ENCODE measurements around the gene TPP1. TPM values are rescaled to one million over a fixed set of nuclear protein-coding genes. Genes with fewer than 3 reads are reported as not detected.

TPP1 gene
- total RNA-seq, 4 donors from 2014 or later = 45.6 to 81.3 (median 58.0) TPM

GRCh38 chr11:6586434-6587359 lies 32.5 kb downstream of the TPP1 start:
- Histone ChIP-seq H3K27me3 (no peaks in the 10 kb centered on the region), H3K36me3 (peaks cover 0 to 42% (median 2%) of the 10 kb centered on the region in 3 donors), H3K27ac (no peak overlapping the region), H3K4me3 (no peak overlapping the region), H3K4me1 (no peaks in the 10 kb centered on the region), H3K9me3 (peaks cover 0 to 25% (median 8%) of the 10 kb centered on the region in 4 donors)
- TF ChIP-seq EP300 (IDR thresholded peaks at IDR 0.05) (no peak), POLR2A (IDR thresholded peaks at IDR 0.05) (no peak), CTCF (IDR thresholded peaks at IDR 0.05) (no peak)
- no peak for DNase-seq (ENCODE audit: low spot score in 2 of 2)
- WGBS, 2 donors = 87 to 91% methylated on average over 20 to 25 of the region's 25 CpGs

- H3K36me3 ChIP-seq = peaks cover 0 to 46% (median 0%) of the 10 kb centered on the region in 3 donors
- no peaks in the 10 kb centered on the region for H3K27me3 ChIP-seq
- no peak for DNase-seq (ENCODE audit: low spot score in 2 of 2)
- peaks cover 0 to 28% (median 8%) of the 10 kb centered on the region in 4 donors for H3K9me3 ChIP-seq
- no peaks in the 10 kb centered on the region for H3K4me1 ChIP-seq
- no peak overlapping the region for H3K27ac ChIP-seq
- WGBS, 2 donors = 93 to 95% methylated on average over 4 of the region's 4 CpGs
- no peak overlapping the region for H3K4me3 ChIP-seq
- no peak for TF ChIP-seq CTCF (IDR thresholded peaks at IDR 0.05)
These were observed 34.7 kb downstream of the TPP1 start for GRCh38 chr11:6584528-6584927.

- no peaks in the 10 kb centered on the region for H3K4me1 ChIP-seq
- H3K36me3 ChIP-seq = peaks cover 0 to 46% (median 0%) of the 10 kb centered on the region in 3 donors
- H3K27me3 ChIP-seq = no peaks in the 10 kb centered on the region
- no peak overlapping the region for H3K4me3 ChIP-seq
- WGBS, 2 donors = 95 to 96% methylated on average over 1 of the region's 1 CpG
- TF ChIP-seq CTCF (IDR thresholded peaks at IDR 0.05) = no peak
- no peak for TF ChIP-seq EP300 (IDR thresholded peaks at IDR 0.05)
- no peak for TF ChIP-seq POLR2A (IDR thresholded peaks at IDR 0.05)
- no peak overlapping the region for H3K27ac ChIP-seq
- DNase-seq (ENCODE audit: low spot score in 2 of 2) = no peak
- H3K9me3 ChIP-seq = peaks cover 0 to 28% (median 8%) of the 10 kb centered on the region in 4 donors
These were observed 35.6 kb downstream of the TPP1 start for GRCh38 chr11:6583584-6583983.

- peaks cover 0 to 24% (median 0%) of the 10 kb centered on the region in 3 donors for H3K36me3 ChIP-seq
- H3K27me3 ChIP-seq = no peaks in the 10 kb centered on the region
- H3K9me3 ChIP-seq = peaks cover 0 to 25% (median 8%) of the 10 kb centered on the region in 4 donors
- no peak for DNase-seq (ENCODE audit: low spot score in 2 of 2)
- peaks cover 0 to 38% (median 16%) of the 10 kb centered on the region in 4 donors for H3K4me1 ChIP-seq
- TF ChIP-seq CTCF (IDR thresholded peaks at IDR 0.05) (no peak), POLR2A (IDR thresholded peaks at IDR 0.05) (no peak), EP300 (IDR thresholded peaks at IDR 0.05) (no peak)
- no peak overlapping the region for H3K27ac ChIP-seq
- WGBS, 2 donors = 76 to 89% methylated on average over 2 of the region's 2 CpGs
- no peak overlapping the region for H3K4me3 ChIP-seq
These were observed 39.5 kb downstream of the TPP1 start for GRCh38 chr11:6579681-6580080.

- Histone ChIP-seq H3K27ac (no peak overlapping the region), H3K4me3 (no peak overlapping the region), H3K27me3 (no peaks in the 10 kb centered on the region), H3K4me1 (peaks cover 0 to 46% (median 16%) of the 10 kb centered on the region in 4 donors), H3K36me3 (peaks cover 0 to 9% (median 0%) of the 10 kb centered on the region in 3 donors), H3K9me3 (peaks cover 0 to 10% (median 1%) of the 10 kb centered on the region in 4 donors)
- TF ChIP-seq CTCF (IDR thresholded peaks at IDR 0.05) = no peak
- no peak for TF ChIP-seq EP300 (IDR thresholded peaks at IDR 0.05)
- TF ChIP-seq POLR2A (IDR thresholded peaks at IDR 0.05) = no peak
- WGBS, 2 donors = 86% methylated on average over 1 of the region's 1 CpG
- DNase-seq (ENCODE audit: low spot score in 2 of 2) = no peak
These were observed 41.1 kb downstream of the TPP1 start for GRCh38 chr11:6578134-6578533.
